GM19025 (cell line): ENCODE measurements around the gene FOXD3.

ENCODE experiments used
- ATAC-seq: cut with Tn5 transposase; IDR thresholded peaks from one replicate; pipeline ENCODE4 v1.9.1; 2021; ENCODE audit warnings: mild to moderate bottlenecking, low read depth, moderate library complexity; ENCODE audit not compliant: unreplicated experiment

Gene FOXD3

GRCh38 chr1:63320022-63320721 lies 2.2 kb upstream of the FOXD3 start:
- no peak for ATAC-seq

GRCh38 chr1:63321066-63321784 lies 1.1 kb upstream of the FOXD3 start:
- ATAC-seq = no peak

- ATAC-seq = no peak
Observed at GRCh38 chr1:63321785-63322113, 618 bp upstream of the FOXD3 start.

- ATAC-seq = no peak
Observed at GRCh38 chr1:63322944-63323864, 837 bp downstream of the FOXD3 start.

- ATAC-seq = no peak
Observed at GRCh38 chr1:63323865-63324778, 1.8 kb downstream of the FOXD3 start.

GRCh38 chr1:63324779-63325119 lies 2.4 kb downstream of the FOXD3 start:
- no peak for ATAC-seq

GRCh38 chr1:63325279-63325985 lies 3.1 kb downstream of the FOXD3 start:
- ATAC-seq = no peak

- no peak for ATAC-seq
Observed at GRCh38 chr1:63326106-63326472, 3.7 kb downstream of the FOXD3 start.

- ATAC-seq = no peak
Observed at GRCh38 chr1:63326473-63327380, 4.4 kb downstream of the FOXD3 start.

GRCh38 chr1:63327417-63328054 lies 5.2 kb downstream of the FOXD3 start:
- no peak for ATAC-seq

- no peak for ATAC-seq
Observed at GRCh38 chr1:63328122-63328521, 5.8 kb downstream of the FOXD3 start.

GRCh38 chr1:63328781-63329180 lies 6.4 kb downstream of the FOXD3 start:
- ATAC-seq = no peak

GRCh38 chr1:63329621-63330330 lies 7.4 kb downstream of the FOXD3 start:
- ATAC-seq = no peak

- no peak for ATAC-seq
Observed at GRCh38 chr1:63330331-63330916, 8.1 kb downstream of the FOXD3 start.

GRCh38 chr1:63342402-63342801 lies 20.0 kb downstream of the FOXD3 start:
- no peak for ATAC-seq

GRCh38 chr1:63343922-63344321 lies 21.6 kb downstream of the FOXD3 start:
- ATAC-seq = no peak

GRCh38 chr1:63350320-63350719 lies 28.0 kb downstream of the FOXD3 start:
- ATAC-seq = no peak
